ENCODE measurements around the gene NLRX1.
A peak's percentile ranks its signal among the peaks of the same experiment; 100 is the strongest.
"Not testable (repeated sequence)": the region's sequence is repeated elsewhere in the genome, so short reads cannot be mapped to it uniquely, and the experiment has no call there.

Gene NLRX1

GRCh38 chr11:119168471-119169281 lies at the start of gene NLRX1:
Gene NLRX1 (plus strand): TSS chr11:119168725. CDS start chr11:119171404, 2,679 bp downstream.
- ATAC-seq = peak; percentile 94
- DNase-seq = peak; percentile 88

- ATAC-seq (no peak), DNase-seq (no peak)
These were observed 49.6 kb upstream of the NLRX1 start for GRCh38 chr11:119118946-119119345.

- ATAC-seq (no peak), DNase-seq (no peak)
These were observed 47.9 kb upstream of the NLRX1 start for GRCh38 chr11:119120639-119121007.

- peak; percentile 100 for DNase-seq
- peak; percentile 99 for ATAC-seq
These were observed 47.3 kb upstream of the NLRX1 start, which contains the start of gene HINFP for GRCh38 chr11:119121008-119121810. Gene HINFP (plus strand): TSS chr11:119121580. CDS start chr11:119126945, 5,365 bp downstream.

- DNase-seq = no peak
- no peak for ATAC-seq
These were observed 46.8 kb upstream of the NLRX1 start for GRCh38 chr11:119121811-119122124.

- ATAC-seq (no peak), DNase-seq (no peak)
These were observed 42.7 kb upstream of the NLRX1 start for GRCh38 chr11:119125821-119126220.

GRCh38 chr11:119126675-119127268 lies 41.8 kb upstream of the NLRX1 start:
- peak; percentile 49 for ATAC-seq
- no peak for DNase-seq

- ATAC-seq (no peak), DNase-seq (no peak)
These were observed 37.9 kb upstream of the NLRX1 start for GRCh38 chr11:119130662-119131061.

- DNase-seq = no peak
- ATAC-seq = peak; percentile 36
These were observed 34.0 kb upstream of the NLRX1 start for GRCh38 chr11:119134389-119134978.

GRCh38 chr11:119139276-119139675 lies 29.2 kb upstream of the NLRX1 start:
- not testable (repeated sequence) for ATAC-seq, DNase-seq

- no peak for ATAC-seq
- DNase-seq = peak; percentile 29
These were observed 23.6 kb upstream of the NLRX1 start for GRCh38 chr11:119144825-119145486.

- no peak for DNase-seq
- ATAC-seq = no peak
These were observed 23.0 kb upstream of the NLRX1 start for GRCh38 chr11:119145551-119145950.

- no peak for DNase-seq
- ATAC-seq = no peak
These were observed 20.8 kb upstream of the NLRX1 start for GRCh38 chr11:119147604-119148333.

- no peak for ATAC-seq
- DNase-seq = no peak
These were observed 19.9 kb upstream of the NLRX1 start for GRCh38 chr11:119148720-119149017.

- DNase-seq (peak; percentile 25), ATAC-seq (peak; percentile 67)
These were observed 19.3 kb upstream of the NLRX1 start, which contains the start of gene ABCG4 for GRCh38 chr11:119149018-119149785. Gene ABCG4 (plus strand): TSS chr11:119149052. CDS start chr11:119149966, 914 bp downstream.

- DNase-seq (no peak), ATAC-seq (no peak)
These were observed 18.7 kb upstream of the NLRX1 start for GRCh38 chr11:119149786-119150275.

- ATAC-seq (no peak), DNase-seq (no peak)
These were observed 16.5 kb upstream of the NLRX1 start for GRCh38 chr11:119152043-119152442.

GRCh38 chr11:119152604-119153003 lies 15.9 kb upstream of the NLRX1 start:
- DNase-seq (no peak), ATAC-seq (no peak)

GRCh38 chr11:119153049-119153818 lies 15.3 kb upstream of the NLRX1 start:
- ATAC-seq (no peak), DNase-seq (no peak)

- no peak for ATAC-seq
- DNase-seq = no peak
These were observed 14.3 kb upstream of the NLRX1 start for GRCh38 chr11:119154178-119154577.
